GM10266 (cell line): ENCODE results near the gene PHEX.

Source experiments
- DNase-seq: peaks from one replicate; pipeline ENCODE4 v3.0.0; 2012; ENCODE audit errors: extremely low spot score
- CTCF ChIP-seq: IDR thresholded peaks from 2 replicates; pipeline ENCODE4 v1.5.1; 2012; ENCODE audit warnings: mild to moderate bottlenecking, low read depth; ENCODE audit not compliant: control insufficient read depth, insufficient read depth; ENCODE audit errors: missing control alignments

The PHEX gene

GRCh38 chrX:21996872-21997455 is 35.2 kb upstream of the PHEX start:
- TF ChIP-seq CTCF: no peak
- no peak for DNase-seq

GRCh38 chrX:21998037-21998436 is 34.1 kb upstream of the PHEX start:
- TF ChIP-seq CTCF: no peak

GRCh38 chrX:22004866-22005265 is 27.3 kb upstream of the PHEX start:
- no peak for DNase-seq

More at GRCh38 chrX:21998037-21998436, 34.1 kb upstream of the PHEX start:
- no peak for DNase-seq

GRCh38 chrX:22012051-22012450 is 20.1 kb upstream of the PHEX start:
- DNase-seq: no peak
- no peak for TF ChIP-seq CTCF

More at GRCh38 chrX:22004866-22005265, 27.3 kb upstream of the PHEX start:
- no peak for TF ChIP-seq CTCF

GRCh38 chrX:22012931-22013330 is 19.2 kb upstream of the PHEX start:
- no peak for TF ChIP-seq CTCF

GRCh38 chrX:22015139-22015750 is 16.9 kb upstream of the PHEX start:
- no peak for DNase-seq
- TF ChIP-seq CTCF: no peak

More at GRCh38 chrX:22012931-22013330, 19.2 kb upstream of the PHEX start:
- DNase-seq: no peak

GRCh38 chrX:22021751-22022324 is 10.3 kb upstream of the PHEX start:
- DNase-seq: no peak
- no peak for TF ChIP-seq CTCF
